Stomach (tissue), 9 donors: ENCODE measurements around the gene DDX31. TPM values are rescaled to one million over a fixed set of nuclear protein-coding genes. Genes with fewer than 3 reads are reported as not detected.

Experiments used
- DNase-seq, 2 donors: peaks; one replicate each; pipeline versions ENCODE4 v3.0.0 to v3.0.0-alpha.2; 2013 to 2019
- H3K27ac ChIP-seq, 5 donors: fragments of 200-600 bp in 4 of 5; sonication (generic) in 4 of 5; one replicate each; pipeline ENCODE4 v1.5.1; 2013 to 2019; ENCODE audit warnings: mild to moderate bottlenecking in 1 of 5, moderate library complexity in 1 of 5
- H3K27me3 ChIP-seq, 3 donors: fragments of 200-600 bp; sonication (generic); one replicate each; pipeline ENCODE4 v1.5.1; 2017 to 2019; ENCODE audit warnings: mixed run types in 1 of 3
- H3K36me3 ChIP-seq, 4 donors: fragments of 200-600 bp; sonication (generic); 1 replicate in 3 of 4; 2 replicates in 1 of 4; pipeline ENCODE4 v1.5.1; 2016 to 2019
- H3K4me1 ChIP-seq, 4 donors: fragments of 200-600 bp; sonication (generic); one replicate each; pipeline ENCODE4 v1.5.1; 2016 to 2019
- H3K4me3 ChIP-seq, 4 donors: fragments of 200-600 bp; sonication (generic) in 3 of 4; one replicate each; pipeline ENCODE4 v1.5.1; 2016 to 2019; ENCODE audit warnings: mild to moderate bottlenecking in 1 of 4
- H3K9me3 ChIP-seq, 4 donors: fragments of 200-600 bp; sonication (generic); one replicate each; pipeline ENCODE4 v1.5.1; 2016 to 2019
- EP300 ChIP-seq: sonication (generic); formaldehyde crosslinking; IDR thresholded peaks from one replicate; pipeline ENCODE4 v1.6.1; 2017; ENCODE audit warnings: antibody characterized with exemption
- POLR2A ChIP-seq, 4 donors: fragments of 450-650 bp; IDR thresholded peaks; one replicate each; pipeline ENCODE4 v1.6.1; 2016; ENCODE audit warnings: antibody characterized with exemption in 4 of 4, control low read depth in 2 of 4, mild to moderate bottlenecking in 1 of 4, moderate library complexity in 1 of 4
- POLR2AphosphoS5 ChIP-seq, 3 donors: sonication (generic); formaldehyde crosslinking; IDR thresholded peaks; one replicate each; pipeline ENCODE4 v1.6.1; 2016; ENCODE audit warnings: antibody characterized with exemption in 3 of 3
- WGBS, 5 donors: extraction: QIAGEN DNeasy Blood & Tissue Kit in 3 of 5; methylation state at CpG; one replicate each; pipeline versions ENCODE4 v1.1.5 to v1.1.7; 2013 to 2018; 5-methylcytosine and 5-hydroxymethylcytosine counted together
- intact Hi-C: fragments of 100-400 bp; cut with DNase I; formaldehyde crosslinking; loops from one replicate; pipeline ENCODE4 v1.15.1; 2023; ENCODE audit warnings: low total_unique reads
- polyA plus RNA-seq, 3 donors: library from polyadenylated mRNA; stranded (reverse); fragments of 200-250 nt; gene quantifications; one replicate each; pipeline ENCODE4 v1.2.3, GENCODE V29; 2013
- total RNA-seq, 5 donors: library from RNA; depleted of rRNA; stranded (reverse); fragments of >200 nt; gene quantifications; one replicate each; pipeline versions ENCODE4 v1.1.0 to v1.2.3, GENCODE V29; 2014 to 2016
- TF ChIP-seq, protein P1 (sequence below), 7 experiments: fragments of 450-650 bp in 4 of 7; fragments of 200-600 bp in 3 of 7; sonication (generic) in 3 of 7; IDR thresholded peaks; one replicate each; pipeline ENCODE4 v1.5.1; 2016 to 2019; ENCODE audit warnings: antibody characterized with exemption in 7 of 7, control low read depth in 2 of 7, mild to moderate bottlenecking in 1 of 7
- donor health status: healthy with polysubstance abuse.
- donor health status: Bipolar disorder and iron deficiency.
- donor health status: healthy.

DDX31 gene
- total and polyA plus RNA-seq, 8 donors = 3.1 to 26.8 (median 5.8) TPM

GRCh38 chr9:132681561-132681960 is 11.8 kb upstream of the DDX31 start:
- no peaks in the 10 kb centered on the region for H3K27me3 ChIP-seq
- WGBS, 5 donors = 77 to 89% (median 78%) methylated on average over 5 of the region's 5 CpGs
- no peaks in the 10 kb centered on the region for H3K9me3 ChIP-seq
- H3K4me3 ChIP-seq = no peak overlapping the region
- no peak overlapping the region for H3K27ac ChIP-seq
- intact Hi-C loops = no loop called here
- TF ChIP-seq, protein P1, sequence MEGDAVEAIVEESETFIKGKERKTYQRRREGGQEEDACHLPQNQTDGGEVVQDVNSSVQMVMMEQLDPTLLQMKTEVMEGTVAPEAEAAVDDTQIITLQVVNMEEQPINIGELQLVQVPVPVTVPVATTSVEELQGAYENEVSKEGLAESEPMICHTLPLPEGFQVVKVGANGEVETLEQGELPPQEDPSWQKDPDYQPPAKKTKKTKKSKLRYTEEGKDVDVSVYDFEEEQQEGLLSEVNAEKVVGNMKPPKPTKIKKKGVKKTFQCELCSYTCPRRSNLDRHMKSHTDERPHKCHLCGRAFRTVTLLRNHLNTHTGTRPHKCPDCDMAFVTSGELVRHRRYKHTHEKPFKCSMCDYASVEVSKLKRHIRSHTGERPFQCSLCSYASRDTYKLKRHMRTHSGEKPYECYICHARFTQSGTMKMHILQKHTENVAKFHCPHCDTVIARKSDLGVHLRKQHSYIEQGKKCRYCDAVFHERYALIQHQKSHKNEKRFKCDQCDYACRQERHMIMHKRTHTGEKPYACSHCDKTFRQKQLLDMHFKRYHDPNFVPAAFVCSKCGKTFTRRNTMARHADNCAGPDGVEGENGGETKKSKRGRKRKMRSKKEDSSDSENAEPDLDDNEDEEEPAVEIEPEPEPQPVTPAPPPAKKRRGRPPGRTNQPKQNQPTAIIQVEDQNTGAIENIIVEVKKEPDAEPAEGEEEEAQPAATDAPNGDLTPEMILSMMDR (IDR thresholded peaks at IDR 0.05) = no peak
- TF ChIP-seq POLR2AphosphoS5 (IDR thresholded peaks at IDR 0.05) = no peak
- TF ChIP-seq EP300 = no peak
- no peak for TF ChIP-seq POLR2A (IDR thresholded peaks at IDR 0.05)
- DNase-seq = no peak
- peaks cover 0 to 12% (median 0%) of the 10 kb centered on the region in 4 donors for H3K4me1 ChIP-seq
- peaks cover 31 to 77% (median 69%) of the 10 kb centered on the region in 4 donors for H3K36me3 ChIP-seq

GRCh38 chr9:132679946-132680625 is 10.3 kb upstream of the DDX31 start:
- 59 to 76% (median 59%) methylated on average over 3 of the region's 3 CpGs for WGBS, 5 donors
- DNase-seq = no peak
- Histone ChIP-seq H3K27me3 (no peaks in the 10 kb centered on the region), H3K36me3 (peaks cover 31 to 62% (median 54%) of the 10 kb centered on the region in 4 donors), H3K27ac (no peak overlapping the region), H3K4me1 (peaks cover 0 to 15% (median 0%) of the 10 kb centered on the region in 4 donors), H3K4me3 (no peak overlapping the region), H3K9me3 (no peaks in the 10 kb centered on the region)
- TF ChIP-seq, protein P1 (IDR thresholded peaks at IDR 0.05) = no peak
- TF ChIP-seq EP300 = no peak
- TF ChIP-seq POLR2A (IDR thresholded peaks at IDR 0.05) = no peak
- TF ChIP-seq POLR2AphosphoS5 (IDR thresholded peaks at IDR 0.05) = no peak
- intact Hi-C loops = no loop called here

GRCh38 chr9:132677976-132678375 is 8.2 kb upstream of the DDX31 start:
- Histone ChIP-seq H3K36me3 (peaks cover 21 to 43% (median 36%) of the 10 kb centered on the region in 4 donors), H3K9me3 (no peaks in the 10 kb centered on the region), H3K27ac (no peak overlapping the region), H3K4me3 (no peak overlapping the region), H3K27me3 (no peaks in the 10 kb centered on the region), H3K4me1 (peaks cover 6 to 36% (median 13%) of the 10 kb centered on the region in 4 donors)
- no peak for TF ChIP-seq EP300
- no peak for TF ChIP-seq POLR2AphosphoS5 (IDR thresholded peaks at IDR 0.05)
- TF ChIP-seq, protein P1 (IDR thresholded peaks at IDR 0.05) = no peak
- no peak for TF ChIP-seq POLR2A (IDR thresholded peaks at IDR 0.05)
- intact Hi-C loops = no loop called here
- no peak for DNase-seq
- WGBS, 5 donors = 93 to 98% (median 95%) methylated on average over 8 of the region's 8 CpGs

DNA sequence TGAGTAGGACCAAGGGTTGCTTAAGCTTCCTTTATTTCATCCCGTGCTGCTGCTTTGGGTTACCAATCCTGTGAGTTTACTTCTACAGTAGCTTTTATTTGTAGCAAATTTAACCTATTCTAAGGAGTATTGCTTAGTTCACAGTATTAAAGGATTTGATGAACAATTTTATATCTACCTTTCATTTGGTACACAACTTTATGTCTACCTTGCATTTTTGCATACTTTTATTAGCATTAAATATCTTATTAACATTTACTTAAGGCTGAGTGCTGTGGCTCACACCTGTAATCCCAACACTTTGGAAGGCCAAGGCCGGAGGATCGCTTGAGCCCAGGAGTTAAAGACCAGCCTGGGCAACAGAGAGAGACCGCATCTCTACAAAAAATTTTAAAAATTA is 4.7 kb upstream of the DDX31 start:
- TF ChIP-seq POLR2A (IDR thresholded peaks at IDR 0.05) (no peak), POLR2AphosphoS5 (IDR thresholded peaks at IDR 0.05) (no peak), EP300 (no peak)
- TF ChIP-seq, protein P1 (IDR thresholded peaks at IDR 0.05) = no peak
- WGBS, 5 donors = 80 to 90% (median 87%) methylated on average over 4 of the region's 4 CpGs
- Histone ChIP-seq H3K27ac (no peak overlapping the region), H3K9me3 (no peaks in the 10 kb centered on the region), H3K4me3 (no peak overlapping the region), H3K4me1 (peaks cover 26 to 55% (median 36%) of the 10 kb centered on the region in 4 donors), H3K27me3 (no peaks in the 10 kb centered on the region), H3K36me3 (peaks cover 15 to 19% (median 18%) of the 10 kb centered on the region in 4 donors)
- intact Hi-C loops = no loop called here
- no peak for DNase-seq
